GM20000 (cell line): ENCODE measurements around the gene EFNA3.

Source experiments
- DNase-seq: peaks from one replicate; pipeline ENCODE4 v3.0.0; 2012; ENCODE audit warnings: low spot score
- CTCF ChIP-seq: IDR thresholded peaks from 2 replicates; pipeline ENCODE4 v1.5.1; 2012; ENCODE audit warnings: mild to moderate bottlenecking, control low read depth; ENCODE audit errors: extremely low read depth, missing control alignments

Gene EFNA3

GRCh38 chr1:155104605-155105534, 26.2 kb downstream of the EFNA3 start:
- DNase-seq, result no peak
- no peak for TF ChIP-seq CTCF

GRCh38 chr1:155105604-155106011, 27.0 kb downstream of the EFNA3 start:
- TF ChIP-seq CTCF, result no peak
- no peak for DNase-seq

GRCh38 chr1:155106862-155107261, 28.2 kb downstream of the EFNA3 start:
- no peak for TF ChIP-seq CTCF
- no peak for DNase-seq

- no peak for TF ChIP-seq CTCF
- no peak for DNase-seq
These were observed 28.9 kb downstream of the EFNA3 start for GRCh38 chr1:155107309-155108264.

GRCh38 chr1:155108296-155108695, 29.7 kb downstream of the EFNA3 start:
- DNase-seq, result no peak
- no peak for TF ChIP-seq CTCF

- TF ChIP-seq CTCF, result no peak
- DNase-seq, result no peak
These were observed 31.7 kb downstream of the EFNA3 start for GRCh38 chr1:155110381-155110780.

- no peak for TF ChIP-seq CTCF
- DNase-seq, result no peak
These were observed 32.2 kb downstream of the EFNA3 start for GRCh38 chr1:155110826-155111225.
